AG04449 (cell line): ENCODE measurements around the gene PDZRN4.
"Not testable (repeated sequence)": the region's sequence is repeated elsewhere in the genome, so short reads cannot be mapped to it uniquely, and the experiment has no call there.

ENCODE experiments used
- CTCF ChIA-PET: fragments of 350-600 bp; formaldehyde crosslinking; extraction: SDS; loops from one replicate; lab custom pipeline; 2021; ENCODE audit warnings: antibody characterized with exemption; lab: Yijun Ruan, JAX
- POLR2A ChIA-PET: fragments of 400-600, 350-600 bp; formaldehyde crosslinking; extraction: SDS; loops from one replicate; lab custom pipeline; 2020; ENCODE audit warnings: antibody characterized with exemption, inconsistent platforms; lab: Yijun Ruan, JAX
- DNase-seq: peaks from one replicate; pipeline ENCODE4 v3.0.0-alpha.2; 2010; ENCODE audit warnings: low read depth, low spot score
- H3K4me3 ChIP-seq: 2 replicates; pipeline ENCODE4 v1.5.1; 2011; ENCODE audit warnings: low read depth, mild to moderate bottlenecking, control low read depth, low read length
- CTCF ChIP-seq: IDR thresholded peaks from one replicate; pipeline ENCODE4 v1.5.1; 2011; ENCODE audit warnings: mild to moderate bottlenecking, moderate library complexity, low read length, control low read depth, inconsistent platforms; ENCODE audit not compliant: insufficient read depth; ENCODE audit errors: missing control alignments

PDZRN4 gene

GRCh38 chr12:41189395-41190251 is 1.5 kb downstream of the PDZRN4 start:
- no peak overlapping the region for H3K4me3 ChIP-seq
- POLR2A ChIA-PET = no interaction called here
- no peak for DNase-seq
- CTCF ChIA-PET = interaction anchor here (1.0 to 1.2 kb wide), 2 partner anchors 242 to 835 kb away, joined by 3 read pairs; no protein-coding TSS in a partner anchor
- no peak for TF ChIP-seq CTCF

- no peak for TF ChIP-seq CTCF
- DNase-seq = no peak
- POLR2A ChIA-PET = no interaction called here
- CTCF ChIA-PET = interaction anchor here (1.0 to 1.2 kb wide), 2 partner anchors 243 to 834 kb away, joined by 3 read pairs; no protein-coding TSS in a partner anchor
- H3K4me3 ChIP-seq = no peak overlapping the region
These were observed 2.2 kb downstream of the PDZRN4 start for GRCh38 chr12:41190338-41190737.

- POLR2A ChIA-PET, H3K4me3 ChIP-seq, CTCF ChIA-PET, DNase-seq: not testable (repeated sequence)
These were observed 3.4 kb downstream of the PDZRN4 start for GRCh38 chr12:41191549-41191948.

- CTCF ChIA-PET = no interaction called here
- no peak for TF ChIP-seq CTCF
These were observed 5.2 kb downstream of the PDZRN4 start for GRCh38 chr12:41193311-41193710.

GRCh38 chr12:41202051-41202450 is 13.9 kb downstream of the PDZRN4 start:
- DNase-seq = no peak
- H3K4me3 ChIP-seq = no peak overlapping the region
- no peak for TF ChIP-seq CTCF
- ChIA-PET POLR2A (no interaction called here), CTCF (no interaction called here)

More at GRCh38 chr12:41193311-41193710, 5.2 kb downstream of the PDZRN4 start:
- DNase-seq = no peak
- no peak overlapping the region for H3K4me3 ChIP-seq
- POLR2A ChIA-PET = no interaction called here

GRCh38 chr12:41205070-41205709 is 17.1 kb downstream of the PDZRN4 start:
- no peak for TF ChIP-seq CTCF
- CTCF ChIA-PET = no interaction called here

More at GRCh38 chr12:41205070-41205709, 17.1 kb downstream of the PDZRN4 start:
- POLR2A ChIA-PET = no interaction called here
- no peak overlapping the region for H3K4me3 ChIP-seq
- no peak for DNase-seq
